ENCODE results near the gene CFAP61.
"Not testable (repeated sequence)": the region's sequence is repeated elsewhere in the genome, so short reads cannot be mapped to it uniquely, and the experiment has no call there.

Gene CFAP61

GRCh38 chr20:20237093-20237959 lies 185.0 kb downstream of the CFAP61 start:
- no peaks in the 10 kb centered on the region for H3K9me3 ChIP-seq
- peaks cover 21% of the 10 kb centered on the region for H3K4me1 ChIP-seq
- TF ChIP-seq CTCF (IDR thresholded peaks at IDR 0.05; ENCODE audit: low read depth, low read length) = peak; percentile 94
- DNase-seq = peak; percentile 56
- H3K27me3 ChIP-seq = no peaks in the 10 kb centered on the region
- no peak overlapping the region for H3K4me3 ChIP-seq (ENCODE audit: low read depth, low read length)
- H3K36me3 ChIP-seq = no peaks in the 10 kb centered on the region

- no peak overlapping the region for H3K4me3 ChIP-seq (ENCODE audit: low read depth, low read length)
- H3K27me3 ChIP-seq = no peaks in the 10 kb centered on the region
- no peak for TF ChIP-seq CTCF (IDR thresholded peaks at IDR 0.05; ENCODE audit: low read depth, low read length)
- H3K4me1 ChIP-seq = peaks cover 6% of the 10 kb centered on the region; the same call in 1 of the 2 replicates
- no peak for DNase-seq
- H3K36me3 ChIP-seq = no peaks in the 10 kb centered on the region
- H3K9me3 ChIP-seq = no peaks in the 10 kb centered on the region
Observed at GRCh38 chr20:20241976-20242375, 189.6 kb downstream of the CFAP61 start.

GRCh38 chr20:20244384-20244783 lies 192.1 kb downstream of the CFAP61 start:
- not testable (repeated sequence) for H3K4me3 ChIP-seq (ENCODE audit: low read depth, low read length); DNase-seq; H3K9me3 ChIP-seq; H3K27me3 ChIP-seq; H3K4me1 ChIP-seq; H3K36me3 ChIP-seq

- Histone ChIP-seq H3K9me3 (no peaks in the 10 kb centered on the region), H3K27me3 (no peaks in the 10 kb centered on the region), H3K4me1 (peaks cover 11% of the 10 kb centered on the region), H3K4me3 (ENCODE audit: low read depth, low read length) (no peak overlapping the region), H3K36me3 (no peaks in the 10 kb centered on the region)
- TF ChIP-seq CTCF (IDR thresholded peaks at IDR 0.05; ENCODE audit: low read depth, low read length) = no peak
- DNase-seq = no peak
Observed at GRCh38 chr20:20246996-20247633, 194.8 kb downstream of the CFAP61 start.

GRCh38 chr20:20248620-20249200 lies 196.4 kb downstream of the CFAP61 start:
- Histone ChIP-seq H3K27me3 (no peaks in the 10 kb centered on the region), H3K4me3 (ENCODE audit: low read depth, low read length) (no peak overlapping the region), H3K4me1 (peaks cover 12% of the 10 kb centered on the region), H3K36me3 (no peaks in the 10 kb centered on the region), H3K9me3 (no peaks in the 10 kb centered on the region)
- no peak for DNase-seq
- TF ChIP-seq CTCF (IDR thresholded peaks at IDR 0.05; ENCODE audit: low read depth, low read length) = no peak

- Histone ChIP-seq H3K27me3 (no peaks in the 10 kb centered on the region), H3K36me3 (no peaks in the 10 kb centered on the region), H3K4me3 (ENCODE audit: low read depth, low read length) (peak overlapping the region; percentile 29), H3K9me3 (no peaks in the 10 kb centered on the region), H3K4me1 (peaks cover 12% of the 10 kb centered on the region)
- peak; percentile 24 for DNase-seq
- TF ChIP-seq CTCF (IDR thresholded peaks at IDR 0.05; ENCODE audit: low read depth, low read length) = peak; percentile 7; the same call in 1 of the 2 replicates
Observed at GRCh38 chr20:20251317-20251716, 199.0 kb downstream of the CFAP61 start.
